HEK293 (cell line): ENCODE measurements around the gene GEN1.

Experiments
- CTCF ChIA-PET: fragments of 350-600 bp; formaldehyde crosslinking; extraction: SDS; loops from one replicate; lab custom pipeline; 2021; ENCODE audit warnings: antibody characterized with exemption; lab: Yijun Ruan, JAX
- POLR2A ChIA-PET: fragments of 300-600 bp; formaldehyde crosslinking; extraction: SDS; loops from one replicate; lab custom pipeline; 2020; ENCODE audit warnings: antibody characterized with exemption, inconsistent platforms; lab: Yijun Ruan, JAX
- H3K27ac ChIP-seq: fragments of 200-500 bp; sonication (Bioruptor generic); 2 replicates; pipeline ENCODE4 v1.5.1; 2014; ENCODE audit warnings: low read depth, low read length, control low read depth, inconsistent platforms; ENCODE audit errors: extremely low read depth
- H3K36me3 ChIP-seq, 2 experiments: fragments of 200-500 bp in 1 of 2; sonication (Bioruptor generic) in 1 of 2; 1 replicate in 1 of 2; 2 replicates in 1 of 2; pipeline ENCODE4 v1.5.1; 2014 to 2017; ENCODE audit warnings: inconsistent platforms in 2 of 2, low read length in 2 of 2; ENCODE audit not compliant: control insufficient read depth in 2 of 2, insufficient read depth in 1 of 2
- H3K4me1 ChIP-seq: fragments of 200-500 bp; sonication (Bioruptor generic); 2 replicates; pipeline ENCODE4 v1.5.1; 2014; ENCODE audit warnings: mild to moderate bottlenecking, low read length, inconsistent platforms; ENCODE audit not compliant: control insufficient read depth, insufficient read depth
- H3K4me3 ChIP-seq: 2 replicates; pipeline ENCODE4 v1.5.1; 2011; ENCODE audit warnings: low read depth, mild to moderate bottlenecking, control low read depth, low read length, moderate library complexity
- H3K9me3 ChIP-seq: fragments of 200-500 bp; sonication (Bioruptor generic); 2 replicates; pipeline ENCODE4 v1.5.1; 2014; ENCODE audit warnings: low read depth, low read length, inconsistent platforms; ENCODE audit not compliant: control insufficient read depth, insufficient read depth
- GLIS2 ChIP-seq: fragments of 450-650 bp; formaldehyde crosslinking; IDR thresholded peaks from 2 replicates; pipeline ENCODE4 v1.5.1; 2016; ENCODE audit warnings: missing biosample characterization, missing genetic modification characterization
- HIC1 ChIP-seq: fragments of 450-650 bp; formaldehyde crosslinking; IDR thresholded peaks from 2 replicates; pipeline ENCODE4 v1.5.1; 2016; ENCODE audit warnings: missing biosample characterization, missing genetic modification characterization
- KLF17 ChIP-seq: fragments of 450-650 bp; formaldehyde crosslinking; IDR thresholded peaks from 2 replicates; pipeline ENCODE4 v1.5.1; 2016; ENCODE audit warnings: missing biosample characterization, missing genetic modification characterization
- KLF9 ChIP-seq: fragments of 450-650 bp; formaldehyde crosslinking; IDR thresholded peaks from 2 replicates; pipeline ENCODE4 v1.5.1; 2016; ENCODE audit warnings: missing biosample characterization, missing genetic modification characterization, low read depth
- PRDM1 ChIP-seq: fragments of 450-650 bp; formaldehyde crosslinking; IDR thresholded peaks from 2 replicates; pipeline ENCODE4; 2016; ENCODE audit warnings: missing biosample characterization, missing genetic modification characterization
- PRDM2 ChIP-seq: fragments of 450-650 bp; formaldehyde crosslinking; IDR thresholded peaks from 2 replicates; pipeline ENCODE4 v1.5.1; 2016; ENCODE audit warnings: missing biosample characterization, missing genetic modification characterization, borderline replicate concordance
- SCRT1 ChIP-seq: fragments of 450-650 bp; formaldehyde crosslinking; IDR thresholded peaks from 2 replicates; pipeline ENCODE4 v1.5.1; 2016; ENCODE audit warnings: missing biosample characterization, missing genetic modification characterization, borderline replicate concordance
- SP3 ChIP-seq: fragments of 450-650 bp; formaldehyde crosslinking; IDR thresholded peaks from 2 replicates; pipeline ENCODE4 v1.5.1; 2016; ENCODE audit warnings: missing biosample characterization, missing genetic modification characterization
- ZNF114 ChIP-seq: fragments of 450-650 bp; formaldehyde crosslinking; IDR thresholded peaks from 2 replicates; pipeline ENCODE4 v1.5.0; 2017; ENCODE audit warnings: missing biosample characterization, missing genetic modification characterization
- ZNF121 ChIP-seq: fragments of 450-650 bp; formaldehyde crosslinking; IDR thresholded peaks from 2 replicates; pipeline ENCODE4 v1.5.1; 2016; ENCODE audit warnings: missing biosample characterization, missing genetic modification characterization
- ZNF16 ChIP-seq: fragments of 450-650 bp; formaldehyde crosslinking; IDR thresholded peaks from 2 replicates; pipeline ENCODE4 v1.5.1; 2016; ENCODE audit warnings: low read depth, missing biosample characterization, missing genetic modification characterization
- ZNF221 ChIP-seq: fragments of 450-650 bp; formaldehyde crosslinking; IDR thresholded peaks from 2 replicates; pipeline ENCODE4 v1.5.1; 2017; ENCODE audit warnings: missing biosample characterization, missing genetic modification characterization, borderline replicate concordance
- ZNF24 ChIP-seq: fragments of 450-650 bp; formaldehyde crosslinking; IDR thresholded peaks from 2 replicates; pipeline ENCODE4 v1.5.1; 2016; ENCODE audit warnings: missing biosample characterization, missing genetic modification characterization
- ZNF335 ChIP-seq: fragments of 450-650 bp; formaldehyde crosslinking; conservative IDR thresholded peaks from 2 replicates; pipeline ENCODE4 v1.5.1; 2016; ENCODE audit warnings: missing biosample characterization, missing genetic modification characterization
- ZNF426 ChIP-seq: fragments of 450-650 bp; formaldehyde crosslinking; IDR thresholded peaks from 2 replicates; pipeline ENCODE4 v1.5.1; 2017; ENCODE audit warnings: missing biosample characterization, missing genetic modification characterization, mild to moderate bottlenecking, inconsistent platforms, moderate library complexity
- ZNF521 ChIP-seq: fragments of 450-650 bp; formaldehyde crosslinking; IDR thresholded peaks from 2 replicates; pipeline ENCODE4 v1.5.1; 2017; ENCODE audit warnings: missing biosample characterization, mild to moderate bottlenecking, missing genetic modification characterization
- ZNF530 ChIP-seq: fragments of 450-650 bp; formaldehyde crosslinking; IDR thresholded peaks from 2 replicates; pipeline ENCODE4 v1.5.1; 2016; ENCODE audit warnings: low read depth, missing biosample characterization, missing genetic modification characterization
- ZNF555 ChIP-seq: fragments of 450-650 bp; formaldehyde crosslinking; conservative IDR thresholded peaks from 2 replicates; pipeline ENCODE4 v1.5.1; 2017; ENCODE audit warnings: missing biosample characterization, mild to moderate bottlenecking, missing genetic modification characterization, inconsistent platforms
- ZNF560 ChIP-seq: fragments of 450-650 bp; formaldehyde crosslinking; IDR thresholded peaks from 2 replicates; pipeline ENCODE4 v1.5.1; 2017; ENCODE audit warnings: missing biosample characterization, missing genetic modification characterization, borderline replicate concordance
- ZNF624 ChIP-seq: fragments of 450-650 bp; formaldehyde crosslinking; IDR thresholded peaks from 2 replicates; pipeline ENCODE4 v1.5.1; 2017; ENCODE audit warnings: missing biosample characterization, missing genetic modification characterization
- ZNF776 ChIP-seq: fragments of 450-650 bp; formaldehyde crosslinking; IDR thresholded peaks from 2 replicates; pipeline ENCODE4 v1.5.0; 2017; ENCODE audit warnings: missing biosample characterization, missing genetic modification characterization, borderline replicate concordance
- ZNF777 ChIP-seq: fragments of 450-650 bp; formaldehyde crosslinking; IDR thresholded peaks from 2 replicates; pipeline ENCODE4 v1.5.1; 2017; ENCODE audit warnings: missing biosample characterization, missing genetic modification characterization, borderline replicate concordance

The GEN1 gene

GRCh38 chr2:17710547-17711248 lies 43.2 kb upstream of the GEN1 start:
- ChIA-PET CTCF (no interaction called here), POLR2A (no interaction called here)
- Histone ChIP-seq H3K36me3 (peaks cover 49 to 79% of the 10 kb centered on the region in 2 experiments), H3K4me1 (no peaks in the 10 kb centered on the region), H3K27ac (no peak overlapping the region), H3K4me3 (no peak overlapping the region), H3K9me3 (no peaks in the 10 kb centered on the region)
- 0 out of 2 replicates have a peak, but pooled peaks have one; percentile 8 for TF ChIP-seq PRDM1 (tag by site-specific recombination)
- no peak for TF ChIP-seq ZNF624 (tag by site-specific recombination)
- TF ChIP-seq, all 188 proteins: peak for 1

- no peaks in the 10 kb centered on the region for H3K4me1 ChIP-seq
- ChIA-PET POLR2A (no interaction called here), CTCF (no interaction called here)
- H3K4me3 ChIP-seq = no peak overlapping the region
- H3K27ac ChIP-seq = no peak overlapping the region
- peaks cover 44 to 81% of the 10 kb centered on the region in 2 experiments for H3K36me3 ChIP-seq
- no peaks in the 10 kb centered on the region for H3K9me3 ChIP-seq
- TF ChIP-seq ZNF777 (tag by site-specific recombination) (no peak), ZNF221 (tag by site-specific recombination) (no peak), ZNF114 (tag by site-specific recombination) (no peak), PRDM2 (tag by site-specific recombination) (no peak), ZNF24 (tag by site-specific recombination) (no peak), ZNF555 (tag by site-specific recombination) (no peak)
- TF ChIP-seq, all 188 proteins: peak for 0
These were observed 40.6 kb upstream of the GEN1 start for GRCh38 chr2:17713291-17713690.

- no peaks in the 10 kb centered on the region for H3K9me3 ChIP-seq
- no peaks in the 10 kb centered on the region for H3K4me1 ChIP-seq
- ChIA-PET CTCF (interaction anchor here (0.7 kb wide), 1 partner anchor 111 kb away, joined by 3 read pairs; no protein-coding TSS in a partner anchor), POLR2A (no interaction called here)
- H3K36me3 ChIP-seq = peaks cover 63 to 82% of the 10 kb centered on the region in 2 experiments
- H3K27ac ChIP-seq = no peak overlapping the region
- H3K4me3 ChIP-seq = no peak overlapping the region
- TF ChIP-seq ZNF121 (tag by site-specific recombination) = no peak
- TF ChIP-seq ZNF16 (tag by site-specific recombination) = no peak
- TF ChIP-seq GLIS2 (tag by site-specific recombination) = no peak
- no peak for TF ChIP-seq KLF17 (tag by site-specific recombination)
- no peak for TF ChIP-seq ZNF530 (tag by site-specific recombination)
- no peak for TF ChIP-seq SCRT1 (tag by site-specific recombination)
- TF ChIP-seq ZNF221 (tag by site-specific recombination) = no peak
- no peak for TF ChIP-seq ZNF426 (tag by site-specific recombination)
- TF ChIP-seq SP3 (tag by site-specific recombination) = no peak
- TF ChIP-seq ZNF335 (tag by site-specific recombination) = no peak
- no peak for TF ChIP-seq ZNF776
- TF ChIP-seq KLF9 (tag by site-specific recombination) = no peak
- no peak for TF ChIP-seq ZNF521
- TF ChIP-seq ZNF560 (tag by site-specific recombination) = no peak
- no peak for TF ChIP-seq HIC1
These were observed 36.3 kb upstream of the GEN1 start for GRCh38 chr2:17717666-17718065.
